PC-3 (cell line): ENCODE data around the gene SARM1. TPM values are rescaled to one million over a fixed set of nuclear protein-coding genes. Genes with fewer than 3 reads are reported as not detected.

Experiments
- ATAC-seq: fragments of 200-7000 bp; cut with Tn5 transposase; 2 replicates; pipeline ENCODE4 v1.9.1; 2020; ENCODE audit warnings: mild to moderate bottlenecking, moderate library complexity
- BruUV-seq: library from RNA; stranded (reverse); fragments of 400-500 nt; replicated peaks from 2 replicates; lab custom pipeline; 2021; lab: Mats Ljungman, UMichigan
- CTCF ChIA-PET: fragments of 300-600 bp; sonication (Branson Sonifier 250); formaldehyde crosslinking; loops from one replicate; lab custom pipeline; 2022; ENCODE audit warnings: antibody characterized with exemption; lab: Charles Lee
- POLR2A ChIA-PET: fragments of 300-600 bp; sonication (Branson Sonifier 250); formaldehyde crosslinking; loops from one replicate; lab custom pipeline; 2022; ENCODE audit warnings: antibody characterized with exemption; ENCODE audit not compliant: unreplicated experiment; lab: Charles Lee
- DNase-seq: peaks from one replicate; pipeline ENCODE4 v3.0.0-alpha.2; 2015
- H2AFZ ChIP-seq: fragments of 300-600 bp; sonication (generic); 2 replicates; pipeline ENCODE4 v1.6.0; 2016; ENCODE audit warnings: antibody characterized with exemption, low read length
- H3F3A ChIP-seq: fragments of 300-600 bp; sonication (generic); one replicate; pipeline ENCODE4 v1.6.0; 2017; ENCODE audit warnings: antibody characterized with exemption, low read length, control low read depth, mild to moderate bottlenecking; ENCODE audit not compliant: unreplicated experiment
- H3K27ac ChIP-seq: fragments of 300-600 bp; sonication (generic); 2 replicates; pipeline ENCODE4 v1.5.1; 2016; ENCODE audit warnings: mild to moderate bottlenecking, low read length
- H3K27me3 ChIP-seq: fragments of 300-600 bp; sonication (generic); 2 replicates; pipeline ENCODE4 v1.6.1; 2016; ENCODE audit warnings: low read length, mixed read lengths
- H3K36me3 ChIP-seq: fragments of 300-600 bp; sonication (generic); 2 replicates; pipeline ENCODE4 v1.6.1; 2016; ENCODE audit warnings: low read depth, mixed run types, low read length, mixed read lengths
- H3K4me1 ChIP-seq: fragments of 300-600 bp; sonication (generic); 2 replicates; pipeline ENCODE4 v1.5.1; 2016; ENCODE audit warnings: low read length; ENCODE audit not compliant: insufficient read depth
- H3K4me2 ChIP-seq: fragments of 300-600 bp; sonication (generic); 2 replicates; pipeline ENCODE4 v1.6.0; 2016; ENCODE audit warnings: low read length
- H3K4me3 ChIP-seq: fragments of 300-600 bp; sonication (generic); 2 replicates; pipeline ENCODE4 v1.5.1; 2016; ENCODE audit warnings: mild to moderate bottlenecking, low read length, mixed read lengths
- H3K79me2 ChIP-seq: fragments of 300-600 bp; sonication (generic); 2 replicates; pipeline ENCODE4 v1.6.1; 2017; ENCODE audit warnings: low read length, mixed read lengths
- H3K9ac ChIP-seq: fragments of 300-600 bp; sonication (generic); 2 replicates; pipeline ENCODE4 v1.6.0; 2016; ENCODE audit warnings: mild to moderate bottlenecking, low read length
- H3K9me2 ChIP-seq: fragments of 300-600 bp; sonication (generic); replicated peaks from 2 replicates; pipeline ENCODE4 v1.6.1; 2016; ENCODE audit warnings: mixed run types, low read length, mixed read lengths
- H3K9me3 ChIP-seq: fragments of 300-600 bp; sonication (generic); 2 replicates; pipeline ENCODE4 v1.6.1; 2016; ENCODE audit warnings: low read length, mixed read lengths
- H4K20me1 ChIP-seq: fragments of 300-600 bp; sonication (generic); 2 replicates; pipeline ENCODE4 v1.6.1; 2016; ENCODE audit warnings: low read length, mixed read lengths
- EZH2 ChIP-seq: fragments of 300-600 bp; sonication (generic); IDR thresholded peaks from one replicate; pipeline ENCODE4 v1.6.1; 2017; ENCODE audit warnings: antibody characterized with exemption, mild to moderate bottlenecking, low read length; ENCODE audit not compliant: unreplicated experiment
- EZH2phosphoT487 ChIP-seq: fragments of 300-600 bp; sonication (generic); IDR thresholded peaks from 2 replicates; pipeline ENCODE4 v1.6.1; 2018; ENCODE audit warnings: mild to moderate bottlenecking, antibody characterized with exemption, low read length, borderline replicate concordance
- intact Hi-C: fragments of 100-400 bp; cut with micrococcal nuclease; formaldehyde crosslinking; loops from 2 replicates; pipeline ENCODE4 v1.9.0; 2023
- total RNA-seq: library from RNA; depleted of rRNA; stranded (reverse); fragments of >200 nt; gene quantifications from 2 replicates; pipeline ENCODE4 v1.2.3, GENCODE V29; 2014
- TF ChIP-seq, protein P1 (sequence below): fragments of 300-600 bp; sonication (generic); conservative IDR thresholded peaks from 2 replicates; pipeline ENCODE4 v1.5.1; 2017; ENCODE audit warnings: antibody characterized with exemption, low read depth, mild to moderate bottlenecking, low read length

The SARM1 gene
- total RNA-seq, 1 experiment from 2014 or later = 6.7 TPM

DNA sequence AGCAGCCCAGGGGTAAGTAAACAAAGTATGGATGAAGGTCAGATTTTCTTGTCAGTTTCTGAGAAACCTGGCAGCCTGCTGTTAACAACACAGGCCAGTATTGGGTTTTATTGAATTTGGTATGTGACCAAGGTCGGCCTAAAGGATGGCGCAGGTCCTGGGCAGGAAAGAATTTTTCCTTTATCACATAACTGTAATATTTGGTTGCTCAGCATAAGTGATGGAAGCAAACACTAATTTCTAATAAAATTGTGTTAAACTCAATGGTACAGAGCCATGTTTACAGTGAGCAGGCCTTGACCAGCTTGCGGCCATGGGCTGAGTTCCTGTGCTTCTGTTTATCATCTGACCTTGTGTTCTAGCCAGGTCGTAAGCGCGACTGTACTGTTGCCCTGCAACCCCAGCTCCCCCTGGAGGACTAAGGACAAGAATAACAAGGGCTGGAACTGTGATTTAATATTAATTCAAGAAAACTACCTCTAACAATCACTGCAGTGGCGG is 24.7 kb upstream of the SARM1 start:
- DNase-seq (no peak), ATAC-seq (peak; percentile 57)
- no peaks in the 10 kb centered on the region for H3K9me2 ChIP-seq
- no peak for TF ChIP-seq EZH2
- TF ChIP-seq, protein P1, sequence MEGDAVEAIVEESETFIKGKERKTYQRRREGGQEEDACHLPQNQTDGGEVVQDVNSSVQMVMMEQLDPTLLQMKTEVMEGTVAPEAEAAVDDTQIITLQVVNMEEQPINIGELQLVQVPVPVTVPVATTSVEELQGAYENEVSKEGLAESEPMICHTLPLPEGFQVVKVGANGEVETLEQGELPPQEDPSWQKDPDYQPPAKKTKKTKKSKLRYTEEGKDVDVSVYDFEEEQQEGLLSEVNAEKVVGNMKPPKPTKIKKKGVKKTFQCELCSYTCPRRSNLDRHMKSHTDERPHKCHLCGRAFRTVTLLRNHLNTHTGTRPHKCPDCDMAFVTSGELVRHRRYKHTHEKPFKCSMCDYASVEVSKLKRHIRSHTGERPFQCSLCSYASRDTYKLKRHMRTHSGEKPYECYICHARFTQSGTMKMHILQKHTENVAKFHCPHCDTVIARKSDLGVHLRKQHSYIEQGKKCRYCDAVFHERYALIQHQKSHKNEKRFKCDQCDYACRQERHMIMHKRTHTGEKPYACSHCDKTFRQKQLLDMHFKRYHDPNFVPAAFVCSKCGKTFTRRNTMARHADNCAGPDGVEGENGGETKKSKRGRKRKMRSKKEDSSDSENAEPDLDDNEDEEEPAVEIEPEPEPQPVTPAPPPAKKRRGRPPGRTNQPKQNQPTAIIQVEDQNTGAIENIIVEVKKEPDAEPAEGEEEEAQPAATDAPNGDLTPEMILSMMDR = peak; percentile 37; the same call in 1 of the 2 replicates
- TF ChIP-seq EZH2phosphoT487 = no peak
- H3K9ac ChIP-seq = no peak overlapping the region
- ChIA-PET CTCF (interaction anchor here (1.0 kb wide), 1 partner anchor 11 kb away, joined by 5 read pairs; the partner anchor contains the start of genes IFT20 and TNFAIP1), POLR2A (interaction anchor here (1.9 kb wide), 1 partner anchor 11 kb away, joined by 14 read pairs; the partner anchor contains the start of genes IFT20 and TNFAIP1)
- peaks cover 28% of the 10 kb centered on the region for H3K4me1 ChIP-seq
- peaks cover 6% of the 10 kb centered on the region for H3F3A ChIP-seq
- H3K36me3 ChIP-seq = peaks cover 16% of the 10 kb centered on the region; the same call in 1 of the 2 replicates
- H3K4me3 ChIP-seq = peak overlapping the region; percentile 36; the same call in 1 of the 2 replicates
- no peak overlapping the region for H2AFZ ChIP-seq
- H4K20me1 ChIP-seq = no peaks in the 10 kb centered on the region
- no peaks in the 10 kb centered on the region for H3K9me3 ChIP-seq
- intact Hi-C loops = loop anchor here (1.0 kb wide), 1 partner anchor 11 kb away; the partner anchor contains the start of gene POLDIP2
- peak overlapping the region; percentile 74 for H3K4me2 ChIP-seq
- H3K27me3 ChIP-seq = no peaks in the 10 kb centered on the region
- no peaks in the 10 kb centered on the region for H3K79me2 ChIP-seq
- no TSS peak for BruUV-seq
- H3K27ac ChIP-seq = peak overlapping the region; percentile 92

GRCh38 chr17:28347261-28347891 is 24.1 kb upstream of the SARM1 start:
- H3K36me3 ChIP-seq = peaks cover 16% of the 10 kb centered on the region; the same call in 1 of the 2 replicates

More at GRCh38 chr17:28347261-28347891, 24.1 kb upstream of the SARM1 start:
- TF ChIP-seq EZH2 = no peak
- TF ChIP-seq EZH2phosphoT487 = no peak
- TF ChIP-seq, protein P1 = no peak
- H3K4me2 ChIP-seq = peak overlapping the region; percentile 74
- no peaks in the 10 kb centered on the region for H3K9me3 ChIP-seq
- no peaks in the 10 kb centered on the region for H3K79me2 ChIP-seq
- H3K9ac ChIP-seq = peak overlapping the region; percentile 55
- H3K9me2 ChIP-seq = no peaks in the 10 kb centered on the region
- BruUV-seq = TSS peak; percentile 13
- no peaks in the 10 kb centered on the region for H3K27me3 ChIP-seq
- POLR2A ChIA-PET = interaction anchor here (1.9 kb wide), 1 partner anchor 12 kb away, joined by 14 read pairs; the partner anchor contains the start of genes IFT20 and TNFAIP1
- ATAC-seq (peak; percentile 89), DNase-seq (peak; percentile 92)
- peak overlapping the region; percentile 92 for H3K27ac ChIP-seq
- peaks cover 6% of the 10 kb centered on the region for H3F3A ChIP-seq
- no peaks in the 10 kb centered on the region for H4K20me1 ChIP-seq
- intact Hi-C loops = loop anchor here (1.0 kb wide), 1 partner anchor 10 kb away; the partner anchor contains the start of gene POLDIP2
- no peak overlapping the region; the same call in 1 of the 2 replicates for H3K4me3 ChIP-seq
- no peak overlapping the region for H2AFZ ChIP-seq
- H3K4me1 ChIP-seq = peaks cover 28% of the 10 kb centered on the region
- CTCF ChIA-PET = interaction anchor here (1.0 kb wide), 1 partner anchor 12 kb away, joined by 5 read pairs; the partner anchor contains the start of genes IFT20 and TNFAIP1
